Effector memory CD4-positive, alpha-beta T cell (primary cell): Measurements from ENCODE around the gene EMILIN2.

Experiments
- DNase-seq, 3 donors: peaks; one replicate each; pipeline ENCODE4 v3.0.0-alpha.2; 2020
- H3K27ac ChIP-seq: 2 replicates; pipeline ENCODE4 v1.7.0; 2013; ENCODE audit warnings: mild to moderate bottlenecking, low read length, moderate library complexity; ENCODE audit not compliant: insufficient read depth, poor library complexity, severe bottlenecking
- H3K27me3 ChIP-seq: replicated peaks from 2 replicates; pipeline ENCODE4 v1.7.0; 2013; ENCODE audit warnings: mild to moderate bottlenecking, low read length; ENCODE audit not compliant: insufficient read depth, control insufficient read depth, poor library complexity, severe bottlenecking
- H3K36me3 ChIP-seq: 2 replicates; pipeline ENCODE4 v1.7.0; 2013; ENCODE audit warnings: mild to moderate bottlenecking, low read length, moderate library complexity; ENCODE audit not compliant: control insufficient read depth, insufficient read depth
- H3K4me1 ChIP-seq: 2 replicates; pipeline ENCODE4 v1.7.0; 2013; ENCODE audit warnings: low read length, mild to moderate bottlenecking; ENCODE audit not compliant: control insufficient read depth, insufficient read depth, poor library complexity, severe bottlenecking
- H3K4me3 ChIP-seq: 2 replicates; pipeline ENCODE4 v1.7.0; 2013; ENCODE audit warnings: low read length, low read depth, mild to moderate bottlenecking; ENCODE audit not compliant: insufficient read depth, poor library complexity, severe bottlenecking
- H3K9me3 ChIP-seq: 2 replicates; pipeline ENCODE4 v1.7.0; 2013; ENCODE audit warnings: mild to moderate bottlenecking, low read length, moderate library complexity; ENCODE audit not compliant: control insufficient read depth

Gene EMILIN2

DNA sequence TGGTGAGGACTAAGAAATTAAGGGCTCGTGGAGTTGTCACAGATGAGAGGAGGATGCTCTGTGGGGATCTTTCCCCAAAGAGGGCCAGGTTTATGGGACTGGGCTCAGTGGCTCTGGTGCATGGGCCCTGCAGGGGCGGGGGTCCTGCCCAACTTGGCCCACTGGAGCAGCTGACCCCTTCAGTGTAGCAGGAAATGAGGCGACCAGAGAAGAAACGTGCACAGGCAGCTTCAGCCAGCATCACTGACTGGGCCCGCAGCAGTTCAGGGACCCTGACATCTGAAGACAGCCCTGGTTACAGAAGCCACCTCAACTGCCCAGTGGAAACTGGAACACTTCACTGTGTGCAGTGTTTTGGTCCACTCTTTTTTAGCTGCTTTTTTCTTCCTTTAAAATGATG is 72.8 kb downstream of the EMILIN2 start:
- no peak for DNase-seq
- no peak overlapping the region for H3K4me3 ChIP-seq
- no peaks in the 10 kb centered on the region for H3K9me3 ChIP-seq
- H3K36me3 ChIP-seq, result peaks cover 84% of the 10 kb centered on the region
- no peaks in the 10 kb centered on the region for H3K4me1 ChIP-seq
- no peaks in the 10 kb centered on the region for H3K27me3 ChIP-seq
- H3K27ac ChIP-seq, result no peak overlapping the region

DNA sequence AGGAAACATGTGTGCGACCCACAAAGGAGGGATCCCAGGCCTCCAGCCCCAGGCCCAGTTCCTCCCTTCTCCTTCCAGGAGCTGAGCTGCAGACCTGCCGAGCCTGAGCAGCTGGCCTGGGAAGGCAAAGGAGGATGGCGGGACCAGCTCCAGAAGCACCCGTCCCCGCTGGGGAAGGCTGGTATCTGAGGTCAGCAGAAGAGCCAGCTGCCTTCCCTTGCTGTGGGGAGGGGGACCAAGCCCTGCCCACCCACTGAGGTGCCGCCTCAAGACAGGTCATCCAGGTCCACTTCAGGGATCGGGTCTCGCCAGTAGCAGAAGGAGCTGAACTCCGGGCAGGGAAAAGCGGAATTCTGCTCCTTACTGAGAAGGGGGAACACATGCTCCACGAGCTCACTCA is 73.2 kb downstream of the EMILIN2 start:
- H3K9me3 ChIP-seq, result no peaks in the 10 kb centered on the region
- H3K4me3 ChIP-seq, result no peak overlapping the region
- no peaks in the 10 kb centered on the region for H3K27me3 ChIP-seq
- H3K4me1 ChIP-seq, result no peaks in the 10 kb centered on the region
- H3K27ac ChIP-seq, result no peak overlapping the region
- DNase-seq, result no peak
- peaks cover 84% of the 10 kb centered on the region for H3K36me3 ChIP-seq

GRCh38 chr18:2920546-2921343 is 73.9 kb downstream of the EMILIN2 start:
- DNase-seq, result no peak

GRCh38 chr18:2921778-2922177 is 75.0 kb downstream of the EMILIN2 start:
- DNase-seq, result no peak
- H3K4me3 ChIP-seq, result no peak overlapping the region
- H3K27me3 ChIP-seq, result no peaks in the 10 kb centered on the region
- no peaks in the 10 kb centered on the region for H3K9me3 ChIP-seq
- H3K4me1 ChIP-seq, result no peaks in the 10 kb centered on the region
- H3K36me3 ChIP-seq, result peaks cover 86% of the 10 kb centered on the region
- no peak overlapping the region for H3K27ac ChIP-seq

More at GRCh38 chr18:2920546-2921343, 73.9 kb downstream of the EMILIN2 start:
- Histone ChIP-seq H3K36me3 (peaks cover 87% of the 10 kb centered on the region), H3K4me1 (no peaks in the 10 kb centered on the region), H3K27me3 (no peaks in the 10 kb centered on the region), H3K4me3 (no peak overlapping the region), H3K9me3 (no peaks in the 10 kb centered on the region), H3K27ac (no peak overlapping the region)

DNA sequence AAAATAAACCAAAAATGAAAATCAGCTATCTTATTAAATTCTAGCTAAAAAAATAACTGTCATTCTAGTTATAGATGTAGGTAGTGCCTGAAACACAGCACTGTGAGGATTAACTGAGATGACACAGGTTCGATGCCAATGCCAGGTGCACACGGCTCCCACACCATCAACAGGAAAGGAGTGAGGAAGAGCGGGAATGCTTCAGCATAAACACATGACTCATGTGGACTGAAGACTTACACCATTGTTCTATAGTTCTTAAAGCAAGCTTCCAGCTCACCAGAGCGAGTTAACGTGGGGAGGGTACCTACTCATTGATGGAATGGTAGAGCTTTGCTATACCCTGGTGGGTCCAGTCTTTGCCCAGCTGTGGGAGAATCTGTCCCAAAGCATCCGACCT is 76.7 kb downstream of the EMILIN2 start:
- Histone ChIP-seq H3K4me1 (no peaks in the 10 kb centered on the region), H3K27ac (no peak overlapping the region), H3K36me3 (peaks cover 95% of the 10 kb centered on the region), H3K27me3 (no peaks in the 10 kb centered on the region), H3K4me3 (no peak overlapping the region), H3K9me3 (no peaks in the 10 kb centered on the region)
- no peak for DNase-seq

- peaks cover 96% of the 10 kb centered on the region for H3K36me3 ChIP-seq
- H3K9me3 ChIP-seq, result no peaks in the 10 kb centered on the region
- H3K27me3 ChIP-seq, result no peaks in the 10 kb centered on the region
- H3K4me1 ChIP-seq, result no peaks in the 10 kb centered on the region
- no peak for DNase-seq
- H3K4me3 ChIP-seq, result no peak overlapping the region
- H3K27ac ChIP-seq, result no peak overlapping the region
Observed at GRCh38 chr18:2924920-2925319, 78.1 kb downstream of the EMILIN2 start.

GRCh38 chr18:2926528-2926927 is 79.7 kb downstream of the EMILIN2 start:
- Histone ChIP-seq H3K4me1 (no peaks in the 10 kb centered on the region), H3K4me3 (no peak overlapping the region), H3K27ac (no peak overlapping the region), H3K9me3 (no peaks in the 10 kb centered on the region), H3K36me3 (peaks cover 94% of the 10 kb centered on the region), H3K27me3 (no peaks in the 10 kb centered on the region)
- DNase-seq, result no peak

DNA sequence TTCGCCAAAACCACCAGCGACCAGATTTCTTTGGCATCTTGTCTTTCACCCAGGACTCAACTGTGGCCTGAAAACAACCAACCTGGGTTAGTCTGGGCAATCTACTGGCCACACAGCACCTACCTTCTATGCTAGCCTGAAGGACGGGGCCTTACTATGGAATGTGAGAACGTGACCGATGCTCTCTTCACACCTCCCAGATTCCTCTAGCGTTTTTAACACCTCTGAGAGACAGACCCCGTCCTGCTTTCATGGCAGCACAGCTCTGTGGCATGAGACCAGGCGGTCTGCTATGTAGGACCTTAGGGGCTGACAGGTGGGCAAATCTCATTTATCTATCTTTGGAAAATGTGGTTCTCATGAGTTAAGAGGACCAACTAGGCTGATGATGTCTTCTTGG is 80.9 kb downstream of the EMILIN2 start:
- H3K27me3 ChIP-seq, result no peaks in the 10 kb centered on the region
- DNase-seq, result no peak
- peaks cover 7% of the 10 kb centered on the region for H3K4me1 ChIP-seq
- H3K36me3 ChIP-seq, result peaks cover 88% of the 10 kb centered on the region
- no peak overlapping the region for H3K4me3 ChIP-seq
- H3K9me3 ChIP-seq, result no peaks in the 10 kb centered on the region
- H3K27ac ChIP-seq, result no peak overlapping the region

DNA sequence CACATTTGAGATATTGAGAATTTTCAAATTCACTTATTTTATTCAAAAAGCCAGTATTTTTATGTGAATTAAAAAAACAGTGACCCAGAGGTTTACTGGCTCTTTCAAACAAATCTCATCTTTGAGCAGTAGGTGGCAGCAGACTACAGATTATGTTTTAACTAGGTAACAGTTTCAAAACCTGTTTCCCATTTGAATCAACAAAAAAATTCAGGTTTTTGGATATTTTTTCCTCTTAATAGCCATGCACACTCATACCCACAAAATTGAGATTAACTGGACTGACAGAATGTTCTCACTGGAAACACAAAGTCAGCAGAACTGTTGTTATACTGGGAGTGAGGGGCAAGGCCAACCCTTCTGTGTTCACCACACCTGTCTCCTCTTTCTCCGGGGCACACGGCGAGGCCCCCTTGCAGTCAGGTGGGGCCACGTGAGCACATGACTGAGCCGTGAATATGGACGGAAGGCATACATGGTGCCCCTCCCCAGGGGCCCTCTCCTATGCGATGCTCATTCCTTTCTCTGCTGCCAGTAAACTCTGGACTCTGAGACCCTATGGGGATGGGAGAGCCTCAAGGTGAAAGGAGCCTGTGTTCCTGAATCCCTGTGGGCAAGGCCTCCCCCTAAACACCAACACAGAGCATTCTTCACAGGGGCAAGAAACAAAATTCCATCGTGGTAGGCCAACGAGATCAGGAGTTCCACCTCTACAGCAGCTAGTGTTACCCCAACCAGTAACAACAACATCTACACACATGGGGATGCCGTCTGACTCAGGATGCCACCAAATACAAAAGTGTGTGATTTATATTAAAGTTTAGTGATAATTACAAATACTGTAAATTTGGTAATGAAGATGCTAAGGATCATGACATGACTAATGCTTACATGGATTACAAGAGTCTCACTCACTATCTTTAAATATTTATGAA is 85.7 kb downstream of the EMILIN2 start:
- Histone ChIP-seq H3K27me3 (no peaks in the 10 kb centered on the region), H3K4me1 (peaks cover 7% of the 10 kb centered on the region), H3K4me3 (no peak overlapping the region), H3K27ac (peak overlapping the region; percentile 52), H3K9me3 (no peaks in the 10 kb centered on the region), H3K36me3 (peaks cover 80% of the 10 kb centered on the region)
- DNase-seq, result peak in 1 of 3 donors; percentile 31

GRCh38 chr18:2933995-2934394 is 87.2 kb downstream of the EMILIN2 start:
- H3K27ac ChIP-seq, result peak overlapping the region; percentile 19
- H3K36me3 ChIP-seq, result peaks cover 78% of the 10 kb centered on the region
- no peaks in the 10 kb centered on the region for H3K27me3 ChIP-seq
- no peak overlapping the region for H3K4me3 ChIP-seq
- peaks cover 7% of the 10 kb centered on the region for H3K4me1 ChIP-seq
- H3K9me3 ChIP-seq, result no peaks in the 10 kb centered on the region
- DNase-seq, result no peak
